Activated CD4-positive, alpha-beta T cell treated with anti-CD3 and anti-CD28 coated beads, Interleukin-2, amount 50 U/mL, for 16 hours (primary cell): Measurements from ENCODE around the gene LSM3.

ENCODE experiments used
- DNase-seq: peaks from one replicate; pipeline ENCODE4 v3.0.0-alpha.2; 2020

The LSM3 gene

GRCh38 chr3:14201940-14202684, 23.5 kb downstream of the LSM3 start:
- DNase-seq = no peak

GRCh38 chr3:14202874-14203520, 24.4 kb downstream of the LSM3 start:
- no peak for DNase-seq

- DNase-seq = peak; percentile 46
These were observed 25.0 kb downstream of the LSM3 start for GRCh38 chr3:14203521-14204079.

- DNase-seq = no peak
These were observed 26.1 kb downstream of the LSM3 start for GRCh38 chr3:14204515-14205284.

GRCh38 chr3:14206548-14207177, 28.0 kb downstream of the LSM3 start:
- DNase-seq = no peak

DNA sequence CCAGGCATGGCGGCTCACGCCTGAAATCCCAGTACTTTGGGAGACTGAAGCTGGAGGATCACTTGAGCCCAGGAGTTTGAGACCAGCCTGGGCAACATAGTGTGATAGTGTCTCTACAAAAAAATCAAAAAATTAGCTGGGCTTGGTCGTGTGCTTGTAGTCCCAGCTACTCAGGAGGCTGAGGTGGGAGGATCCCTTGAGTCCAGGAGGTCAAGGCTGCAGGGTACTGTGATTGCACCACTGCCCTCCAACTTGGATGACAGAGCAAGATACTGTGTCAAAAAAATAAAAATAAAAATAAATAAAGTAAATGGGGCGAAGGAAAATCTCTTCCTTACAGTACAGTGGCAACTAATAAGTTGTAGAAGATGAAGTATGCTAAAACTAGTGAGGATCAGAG, 29.6 kb downstream of the LSM3 start:
- no peak for DNase-seq

DNA sequence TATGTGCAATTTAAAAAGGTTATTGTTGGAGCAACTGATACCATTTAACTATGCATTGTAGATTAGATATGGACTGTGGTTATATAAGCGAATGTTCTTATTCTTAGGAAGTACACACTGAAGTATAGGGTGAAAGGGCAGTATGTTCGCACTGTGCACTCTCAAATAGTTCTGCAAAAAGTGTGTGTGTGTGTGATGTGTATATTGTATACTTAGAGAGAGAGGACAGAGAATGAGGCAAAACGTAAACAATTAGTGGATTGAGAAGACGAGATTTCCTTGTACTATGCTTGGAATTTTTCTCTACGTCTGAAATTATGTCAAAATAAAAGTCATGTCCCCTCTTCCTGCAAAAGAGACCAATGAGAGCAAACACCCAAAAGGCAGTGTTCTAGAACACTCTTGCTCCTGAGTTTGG, 30.4 kb downstream of the LSM3 start:
- no peak for DNase-seq

DNA sequence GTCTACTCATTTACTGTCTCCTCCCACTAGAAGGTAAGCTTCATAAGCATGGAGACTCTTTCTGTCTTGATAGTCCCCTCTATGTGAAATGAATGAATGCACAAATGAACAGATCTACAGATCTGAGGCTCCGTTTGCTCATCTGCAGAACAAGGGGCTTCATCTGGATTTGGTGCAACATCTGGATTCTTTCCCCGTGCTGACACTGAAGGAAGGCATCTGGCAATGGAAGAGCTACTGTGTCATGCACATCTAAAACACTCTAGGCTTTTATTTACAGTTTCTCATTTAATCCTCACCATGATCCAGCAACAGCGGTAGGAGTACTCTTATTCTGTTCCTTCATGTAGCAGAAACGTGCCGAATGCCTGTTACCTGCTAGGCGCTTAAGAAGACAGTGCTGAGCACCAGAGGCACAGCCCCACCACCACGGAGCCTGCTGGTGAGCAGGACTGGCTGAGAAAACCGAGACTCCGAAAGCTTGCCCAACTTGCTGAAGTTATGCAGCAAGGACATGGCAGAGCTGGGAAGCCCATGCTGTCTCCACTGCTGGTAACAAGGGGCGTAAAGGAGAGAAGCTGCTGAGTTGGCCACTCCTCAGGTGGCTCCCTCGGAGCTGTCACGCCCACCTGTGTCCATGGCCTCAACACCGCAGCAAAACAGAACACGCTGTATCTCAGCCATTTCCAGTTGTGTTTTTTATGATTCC, 31.1 kb downstream of the LSM3 start:
- DNase-seq = no peak

- no peak for DNase-seq
These were observed 31.7 kb downstream of the LSM3 start for GRCh38 chr3:14210290-14210688.

DNA sequence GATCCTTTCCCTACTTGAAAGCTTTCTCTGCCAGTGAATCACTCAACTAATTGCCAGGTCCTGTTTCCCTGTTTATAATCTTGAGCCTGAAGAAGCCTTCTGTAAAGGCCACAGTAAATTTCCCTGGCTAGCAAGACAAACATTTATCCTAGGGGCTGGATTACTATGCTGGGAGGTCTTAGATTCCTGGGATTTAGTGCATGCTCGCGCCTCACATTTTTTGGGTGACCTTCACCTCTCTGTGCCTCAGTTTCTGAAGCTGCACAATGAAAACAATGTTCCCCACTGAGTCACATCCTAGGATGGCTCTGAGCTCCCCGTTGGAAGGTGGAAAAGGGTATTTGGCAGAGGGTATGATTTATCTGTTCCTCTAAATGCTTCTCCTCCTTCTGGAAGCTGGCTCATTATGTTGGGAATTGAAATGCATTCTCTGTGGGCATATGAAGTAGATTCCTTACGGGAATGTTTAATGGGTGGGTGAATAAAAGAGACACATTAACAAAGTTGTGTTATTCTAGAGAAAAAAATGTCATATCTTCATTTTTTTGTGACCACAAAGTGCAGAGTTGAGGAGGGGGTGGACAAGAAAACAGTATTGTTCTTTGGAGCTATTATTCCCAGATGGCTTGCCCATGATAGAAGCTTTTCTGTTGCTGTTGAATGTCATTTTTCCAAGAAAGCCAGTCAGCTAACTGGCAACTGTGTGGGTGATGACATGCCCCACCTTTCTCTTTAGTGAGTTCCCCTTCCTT, 32.4 kb downstream of the LSM3 start:
- DNase-seq = no peak

GRCh38 chr3:14211621-14212020, 33.0 kb downstream of the LSM3 start:
- no peak for DNase-seq

DNA sequence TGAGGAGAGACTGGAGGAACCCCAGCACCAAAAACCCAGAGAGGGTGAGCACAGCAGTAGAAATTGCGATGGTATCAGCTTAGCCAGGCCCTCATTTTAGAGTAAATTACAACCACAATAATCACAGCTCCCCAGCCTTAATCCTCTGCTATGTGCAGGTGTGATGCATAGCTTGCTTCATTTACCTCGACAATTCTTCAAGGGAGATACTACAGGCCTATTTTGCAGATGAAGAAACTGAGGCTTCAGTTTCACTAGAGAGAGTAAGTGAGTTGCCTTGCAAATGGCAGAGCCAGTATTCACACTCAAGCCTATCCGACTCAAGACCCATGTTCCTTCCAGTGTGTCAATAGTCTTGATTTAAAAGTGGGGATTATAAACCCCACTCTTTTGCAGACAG, 33.4 kb downstream of the LSM3 start:
- no peak for DNase-seq

DNA sequence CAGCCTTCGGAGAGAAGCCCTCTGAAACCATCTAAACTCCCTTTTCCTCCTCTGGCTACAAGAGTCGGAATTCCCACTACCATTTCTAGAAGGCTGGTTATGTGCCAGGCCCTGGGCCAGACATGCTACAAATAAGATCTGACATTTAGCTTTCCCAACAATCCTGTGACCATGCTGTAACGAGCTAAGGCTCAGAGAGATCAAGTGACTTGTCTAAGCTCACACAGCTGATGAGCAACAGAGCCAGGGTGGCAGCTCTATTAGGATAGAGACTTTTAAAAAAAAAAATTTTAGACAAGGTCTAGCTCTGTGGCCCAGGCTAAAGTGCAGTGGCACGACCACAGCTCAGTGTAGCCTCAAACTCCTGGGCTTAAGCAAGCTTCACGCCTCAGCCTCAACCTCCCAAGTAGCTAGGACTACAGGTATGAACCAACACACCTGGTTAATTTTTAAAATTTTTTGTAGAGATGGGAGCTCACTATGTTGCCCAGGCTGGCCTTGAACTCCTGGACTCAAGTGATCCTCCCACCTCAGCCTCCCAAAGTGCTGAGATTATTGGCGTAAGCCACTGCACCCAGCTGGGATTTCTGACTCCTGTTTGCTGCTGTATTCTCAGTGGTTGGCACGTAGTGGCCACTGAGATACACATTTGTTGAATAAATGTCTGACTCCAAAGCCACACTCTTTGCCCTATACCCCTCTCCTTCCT, 34.6 kb downstream of the LSM3 start:
- no peak for DNase-seq

DNA sequence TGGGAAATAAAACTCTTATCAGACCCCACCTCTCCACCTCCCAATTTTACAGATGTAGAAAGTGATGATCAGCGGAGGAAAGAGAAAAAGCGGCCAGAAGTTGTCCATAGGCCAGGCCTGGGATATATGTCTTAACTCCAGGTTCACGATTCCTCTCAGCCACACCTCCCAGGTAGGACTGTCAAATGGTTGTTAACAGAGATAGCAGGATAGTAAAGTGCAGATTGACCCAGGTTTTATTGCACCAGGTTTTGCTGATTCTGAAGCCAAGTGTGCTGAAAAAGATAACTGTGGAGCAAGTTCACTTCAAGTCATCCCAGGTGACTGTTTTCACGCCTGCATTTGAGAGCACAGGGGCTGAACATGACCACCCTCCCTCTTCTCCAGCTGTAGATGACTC, 36.1 kb downstream of the LSM3 start:
- no peak for DNase-seq

- DNase-seq = no peak
These were observed 37.8 kb downstream of the LSM3 start for GRCh38 chr3:14216257-14217048.

DNA sequence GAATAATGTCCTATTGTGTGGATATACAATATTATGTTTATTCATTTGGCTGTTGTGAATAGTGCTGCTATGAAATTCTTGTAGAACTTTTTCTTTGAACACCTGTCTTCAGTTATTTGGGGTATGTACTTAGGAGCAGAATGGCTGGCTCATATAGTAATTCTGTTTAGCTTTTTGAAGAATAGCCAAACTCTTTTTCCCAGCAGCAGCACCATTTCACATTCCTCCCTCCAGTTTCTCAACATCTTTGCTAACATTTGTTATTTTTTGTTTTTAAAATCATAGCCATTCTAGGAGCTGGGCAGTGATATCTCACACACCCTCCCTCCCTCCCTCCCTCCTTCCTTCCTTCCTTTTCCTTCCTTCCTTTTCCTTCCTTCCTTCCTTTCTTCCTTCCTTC, 39.7 kb downstream of the LSM3 start:
- DNase-seq = no peak

DNA sequence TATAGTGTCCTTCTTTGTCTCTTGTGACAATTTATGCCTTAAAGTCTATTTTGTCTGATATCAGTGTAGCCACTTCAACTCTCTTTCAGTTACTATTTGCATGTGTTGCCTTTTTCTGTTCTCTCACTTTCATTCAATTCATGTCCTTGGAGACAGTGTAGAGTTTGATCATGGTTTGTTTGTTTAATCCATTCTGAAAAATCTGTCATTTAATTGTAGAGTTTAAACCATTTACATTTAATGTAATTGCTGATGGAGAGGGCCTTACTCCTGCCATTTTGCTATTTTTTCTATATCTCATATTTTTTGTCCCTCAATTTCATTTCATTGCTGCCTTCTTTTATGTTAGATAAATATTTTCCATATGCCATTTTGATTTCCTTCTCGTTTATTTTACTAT, 42.3 kb downstream of the LSM3 start:
- no peak for DNase-seq

DNA sequence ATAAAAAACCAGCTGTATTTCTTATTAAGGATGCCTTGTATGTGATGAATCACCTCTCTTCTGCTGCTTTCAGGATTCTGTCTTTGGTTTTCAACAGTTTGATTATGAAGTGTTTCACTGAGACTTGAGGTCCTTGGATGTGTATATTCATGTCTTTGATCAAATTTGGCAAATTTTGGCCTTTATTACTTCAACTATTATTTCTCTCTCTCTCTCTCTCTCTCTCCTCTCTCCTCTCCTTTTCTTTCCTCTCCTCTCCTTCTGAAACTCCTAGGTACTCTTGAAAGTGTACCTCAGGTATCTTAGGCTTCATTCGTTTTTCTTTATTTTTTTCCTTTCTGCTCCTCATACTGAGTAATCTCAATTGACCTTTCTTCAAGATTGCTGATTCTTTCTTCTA, 43.3 kb downstream of the LSM3 start:
- DNase-seq = no peak

GRCh38 chr3:14222457-14222856, 43.8 kb downstream of the LSM3 start:
- DNase-seq = no peak

DNA sequence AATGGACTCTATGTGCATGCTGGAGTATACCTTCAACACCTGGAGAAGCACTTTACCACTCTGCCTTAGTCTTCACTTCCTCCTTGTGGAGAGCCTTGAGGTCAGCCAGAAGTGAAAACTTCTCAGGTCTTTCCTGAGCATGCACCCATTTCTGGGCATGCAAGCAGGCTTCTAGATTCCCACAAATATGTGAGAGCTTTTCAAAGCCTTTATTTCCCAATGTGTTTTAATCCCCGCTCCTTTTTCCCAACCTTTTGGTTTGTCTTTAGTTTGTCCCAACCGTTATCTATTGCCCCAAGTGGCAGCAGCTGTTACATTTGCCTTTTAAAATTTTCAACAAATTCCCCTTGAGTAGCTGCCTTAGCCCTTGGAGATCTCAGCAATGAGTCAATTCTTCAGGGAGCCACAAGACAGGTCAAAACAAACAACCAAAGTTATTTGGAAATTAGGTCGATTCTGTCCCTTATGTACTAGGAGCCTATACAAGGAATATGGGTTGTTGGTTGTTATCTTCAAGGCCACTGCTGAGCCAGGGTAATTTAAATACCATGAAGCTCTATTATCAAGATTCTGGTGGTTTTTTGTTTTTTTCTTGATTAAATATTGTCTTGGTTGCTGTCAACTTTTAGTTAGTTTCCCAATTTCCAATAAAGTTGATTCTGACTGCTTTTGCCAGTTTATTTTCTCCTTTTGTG, 44.4 kb downstream of the LSM3 start:
- DNase-seq = no peak
